ENCODE data around the gene PDLIM4.

Gene PDLIM4

DNA sequence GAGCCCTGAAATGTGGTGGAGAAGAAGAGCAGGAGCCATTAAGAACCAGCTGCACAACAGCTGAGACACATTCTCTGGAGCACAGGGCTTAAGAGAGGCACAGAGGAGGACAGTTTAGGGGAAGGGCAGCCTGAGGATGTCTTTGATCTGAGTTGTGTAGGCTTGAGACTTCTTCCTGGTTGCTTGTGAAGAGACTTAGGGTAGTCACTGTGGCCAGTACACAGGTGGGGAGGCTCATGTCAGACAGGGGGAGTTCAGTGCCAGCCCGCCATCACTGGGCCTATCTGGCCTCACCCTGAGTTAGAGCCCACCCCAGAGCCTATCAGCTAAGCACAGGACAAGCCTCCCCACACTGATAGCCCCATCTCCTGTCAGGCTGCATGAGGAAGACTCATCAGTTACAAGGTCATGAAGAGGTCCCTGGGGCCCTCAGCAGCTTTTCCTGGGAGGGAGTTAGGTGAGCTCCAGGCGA lies 56.5 kb downstream of the PDLIM4 start:
- no peak for FAIRE-seq

DNA sequence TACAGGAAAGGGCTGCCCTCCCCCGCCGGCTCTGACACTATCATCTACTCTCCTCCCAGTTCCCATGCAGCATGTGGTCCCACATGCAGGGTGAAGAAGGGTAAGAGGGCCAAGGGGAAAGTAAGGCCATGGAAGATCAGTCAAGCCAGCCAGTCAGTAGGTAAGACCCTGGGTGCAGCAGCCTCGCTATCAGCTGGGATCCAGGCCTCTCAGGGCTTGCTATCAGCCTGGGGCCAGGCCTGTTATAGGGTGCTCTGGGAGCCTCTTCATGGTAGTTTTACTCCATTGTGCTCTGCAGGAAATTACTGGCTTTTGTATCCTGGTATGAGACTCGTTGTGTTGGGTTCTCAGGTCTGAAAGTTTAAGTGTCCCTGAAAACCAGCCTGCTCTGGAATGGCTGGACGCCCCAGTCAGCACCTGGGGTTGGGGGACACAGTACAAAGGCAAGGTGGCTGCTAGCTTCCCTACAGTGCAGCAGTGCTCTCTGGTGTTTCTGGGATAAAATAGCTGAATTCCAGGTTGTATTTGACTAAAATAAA lies 58.1 kb downstream of the PDLIM4 start:
- FAIRE-seq = no peak

DNA sequence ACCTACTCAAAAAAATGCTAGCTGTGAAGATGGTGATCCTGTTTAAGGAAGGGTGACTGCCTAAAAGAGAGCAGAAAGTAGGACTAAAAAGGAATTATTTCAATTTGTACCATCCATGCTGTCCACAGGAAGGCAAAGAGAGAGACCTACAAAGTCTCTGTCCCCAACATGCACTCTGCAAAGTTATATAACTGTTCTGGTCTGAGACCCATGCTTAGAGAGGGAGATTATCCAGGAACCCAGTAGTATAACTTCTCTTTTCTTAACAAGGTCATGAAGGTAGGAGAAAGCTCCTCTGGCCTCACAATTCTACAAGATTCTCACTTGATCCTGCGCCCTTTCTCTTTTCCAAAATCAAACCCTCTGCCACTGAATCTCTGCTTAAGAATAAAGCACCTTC lies 62.5 kb downstream of the PDLIM4 start:
- no peak for FAIRE-seq

DNA sequence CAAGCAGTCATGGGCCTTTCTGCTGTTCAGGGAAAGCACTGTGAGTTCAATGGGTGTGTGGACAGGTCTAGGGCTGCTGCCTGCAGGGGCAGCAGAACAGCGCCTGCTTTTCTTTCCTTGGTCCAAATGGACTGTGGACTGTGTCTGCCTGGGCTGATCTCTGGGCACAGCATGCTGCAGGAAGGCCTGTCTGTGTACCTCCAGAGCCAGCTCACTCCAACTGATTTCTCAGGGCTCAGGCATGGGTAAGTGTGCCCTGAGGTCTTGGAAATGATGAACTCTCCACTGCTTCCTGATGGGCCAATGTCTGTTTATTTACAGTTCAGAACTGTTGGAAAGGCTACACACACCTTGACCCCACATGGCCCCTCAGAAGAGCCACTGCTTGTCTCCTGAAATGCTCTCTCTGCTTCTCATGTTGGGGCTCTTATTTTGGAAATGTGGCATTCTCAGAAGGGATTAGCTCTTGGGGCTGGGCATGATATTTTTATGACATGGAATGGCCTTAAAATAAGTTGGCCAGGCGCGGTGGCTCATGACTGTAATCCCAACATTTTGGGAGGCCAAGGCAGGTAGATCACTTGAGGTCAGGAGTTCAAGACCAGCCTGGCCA lies 63.7 kb downstream of the PDLIM4 start:
- no peak for FAIRE-seq

DNA sequence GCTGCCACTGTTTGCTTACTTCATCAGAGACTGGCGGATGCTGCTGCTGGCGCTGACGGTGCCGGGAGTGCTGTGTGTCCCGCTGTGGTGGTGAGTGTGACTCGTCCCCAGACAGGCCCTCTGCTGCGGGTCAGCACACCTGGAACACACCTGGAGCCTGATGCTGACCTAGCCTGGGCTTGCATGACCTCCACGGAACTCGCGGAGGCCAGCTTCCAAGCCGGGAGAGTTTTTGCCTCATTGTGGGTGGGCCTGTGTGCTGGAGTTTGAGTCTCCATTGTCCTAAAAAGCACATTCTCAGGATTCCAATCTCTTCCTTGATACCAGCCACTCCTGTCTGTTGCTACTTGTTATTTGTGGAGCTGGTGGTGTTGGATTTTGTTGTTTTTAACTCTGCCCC lies 64.8 kb downstream of the PDLIM4 start:
- FAIRE-seq = no peak
